RWPE1 (cell line): ENCODE data around the gene TRPV2.
"Not testable (repeated sequence)": the region's sequence is repeated elsewhere in the genome, so short reads cannot be mapped to it uniquely, and the experiment has no call there.

ENCODE experiments used
- CTCF ChIA-PET: fragments of 350-600 bp; sonication (Branson Sonifier 250); formaldehyde crosslinking; extraction: SDS; loops from one replicate; lab custom pipeline; 2021; lab: Yijun Ruan, JAX
- POLR2A ChIA-PET: fragments of 400-600 bp; formaldehyde crosslinking; extraction: SDS; loops from one replicate; lab custom pipeline; 2020; ENCODE audit warnings: antibody characterized with exemption; ENCODE audit not compliant: low non-redundant PET; lab: Yijun Ruan, JAX
- DNase-seq: peaks from one replicate; pipeline ENCODE4 v3.0.0; 2012; ENCODE audit warnings: low spot score
- H3K27ac ChIP-seq: fragments of 450-650 bp; 2 replicates; pipeline ENCODE4 v1.5.1; 2017
- TF ChIP-seq, protein P1 (sequence below): fragments of 450-650 bp; conservative IDR thresholded peaks from 2 replicates; pipeline ENCODE4 v1.5.1; 2017; ENCODE audit warnings: low read depth, mild to moderate bottlenecking

TRPV2 gene

DNA sequence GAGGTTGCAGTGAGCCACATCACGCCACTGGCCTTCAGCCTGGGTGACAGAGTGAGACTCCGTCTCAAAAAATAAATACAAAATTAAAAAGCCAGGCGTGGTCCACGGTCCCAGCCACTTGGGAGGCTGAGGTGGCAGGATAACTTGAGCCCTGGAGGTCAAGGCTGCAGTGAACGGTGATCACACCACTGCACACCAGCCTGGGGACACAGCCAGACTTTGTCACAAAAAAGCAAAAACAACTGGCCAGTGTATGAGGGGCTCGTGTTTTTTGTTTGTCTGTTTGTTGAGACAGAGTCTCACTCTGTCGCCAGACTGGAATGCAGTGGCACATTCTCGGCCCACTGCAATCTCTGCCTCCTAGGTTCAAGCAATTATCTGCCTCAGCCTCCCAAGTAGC, 35.7 kb upstream of the TRPV2 start:
- DNase-seq, result no peak
- H3K27ac ChIP-seq, result peak overlapping the region; percentile 92
- ChIA-PET POLR2A (interaction anchor here (2.5 kb wide), 1 partner anchor 59 kb away, joined by 13 read pairs; no protein-coding TSS in a partner anchor), CTCF (interaction anchor here (1.0 kb wide), 1 partner anchor 16 kb away, joined by 5 read pairs; no protein-coding TSS in a partner anchor)
- TF ChIP-seq, protein P1, sequence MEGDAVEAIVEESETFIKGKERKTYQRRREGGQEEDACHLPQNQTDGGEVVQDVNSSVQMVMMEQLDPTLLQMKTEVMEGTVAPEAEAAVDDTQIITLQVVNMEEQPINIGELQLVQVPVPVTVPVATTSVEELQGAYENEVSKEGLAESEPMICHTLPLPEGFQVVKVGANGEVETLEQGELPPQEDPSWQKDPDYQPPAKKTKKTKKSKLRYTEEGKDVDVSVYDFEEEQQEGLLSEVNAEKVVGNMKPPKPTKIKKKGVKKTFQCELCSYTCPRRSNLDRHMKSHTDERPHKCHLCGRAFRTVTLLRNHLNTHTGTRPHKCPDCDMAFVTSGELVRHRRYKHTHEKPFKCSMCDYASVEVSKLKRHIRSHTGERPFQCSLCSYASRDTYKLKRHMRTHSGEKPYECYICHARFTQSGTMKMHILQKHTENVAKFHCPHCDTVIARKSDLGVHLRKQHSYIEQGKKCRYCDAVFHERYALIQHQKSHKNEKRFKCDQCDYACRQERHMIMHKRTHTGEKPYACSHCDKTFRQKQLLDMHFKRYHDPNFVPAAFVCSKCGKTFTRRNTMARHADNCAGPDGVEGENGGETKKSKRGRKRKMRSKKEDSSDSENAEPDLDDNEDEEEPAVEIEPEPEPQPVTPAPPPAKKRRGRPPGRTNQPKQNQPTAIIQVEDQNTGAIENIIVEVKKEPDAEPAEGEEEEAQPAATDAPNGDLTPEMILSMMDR, result no peak

DNA sequence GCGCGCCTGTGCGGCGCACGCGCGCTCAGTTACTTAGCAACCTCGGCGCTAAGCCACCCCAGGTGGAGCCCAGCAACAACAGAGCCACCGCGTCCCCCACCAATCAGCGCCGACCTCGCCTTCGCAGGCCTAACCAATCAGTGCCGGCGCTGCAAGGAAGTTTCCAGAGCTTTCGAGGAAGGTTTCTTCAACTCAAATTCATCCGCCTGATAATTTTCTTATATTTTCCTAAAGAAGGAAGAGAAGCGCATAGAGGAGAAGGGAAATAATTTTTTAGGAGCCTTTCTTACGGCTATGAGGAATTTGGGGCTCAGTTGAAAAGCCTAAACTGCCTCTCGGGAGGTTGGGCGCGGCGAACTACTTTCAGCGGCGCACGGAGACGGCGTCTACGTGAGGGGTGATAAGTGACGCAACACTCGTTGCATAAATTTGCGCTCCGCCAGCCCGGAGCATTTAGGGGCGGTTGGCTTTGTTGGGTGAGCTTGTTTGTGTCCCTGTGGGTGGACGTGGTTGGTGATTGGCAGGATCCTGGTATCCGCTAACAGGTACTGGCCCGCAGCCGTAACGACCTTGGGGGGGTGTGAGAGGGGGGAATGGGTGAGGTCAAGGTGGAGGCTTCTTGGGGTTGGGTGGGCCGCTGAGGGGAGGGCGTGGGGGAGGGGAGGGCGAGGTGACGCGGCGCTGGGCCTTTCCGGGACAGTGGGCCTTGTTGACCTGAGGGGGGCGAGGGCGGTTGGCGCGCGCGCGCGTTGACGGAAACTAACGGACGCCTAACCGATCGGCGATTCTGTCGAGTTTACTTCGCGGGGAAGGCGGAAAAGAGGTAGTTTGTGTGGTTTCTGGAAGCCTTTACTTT, 34.5 kb upstream of the TRPV2 start, which contains the start of gene UBB:
UBB (plus strand) TSS at position 452 of the 856 bp plus-strand sequence. CDS start 817 bp downstream, outside the sequence.
- H3K27ac ChIP-seq, result peak within 1 kb of the TSS; percentile 92
- peak; percentile 94 for DNase-seq
- CTCF ChIA-PET, result interaction anchor here (0.8 kb wide), 1 partner anchor 17 kb away, joined by 3 read pairs; no protein-coding TSS in a partner anchor
- TF ChIP-seq, protein P1, result no peak
- POLR2A ChIA-PET, result interaction anchor here (0.6 to 2.5 kb wide), 10 partner anchors 9 to 1326 kb away, joined by 3 to 13 read pairs (median 4); no protein-coding TSS in a partner anchor

DNA sequence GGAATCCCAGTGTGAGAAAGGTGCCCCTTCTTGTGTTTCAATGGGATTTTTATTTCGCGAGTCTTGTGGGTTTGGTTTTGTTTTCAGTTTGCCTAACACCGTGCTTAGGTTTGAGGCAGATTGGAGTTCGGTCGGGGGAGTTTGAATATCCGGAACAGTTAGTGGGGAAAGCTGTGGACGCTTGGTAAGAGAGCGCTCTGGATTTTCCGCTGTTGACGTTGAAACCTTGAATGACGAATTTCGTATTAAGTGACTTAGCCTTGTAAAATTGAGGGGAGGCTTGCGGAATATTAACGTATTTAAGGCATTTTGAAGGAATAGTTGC, 33.9 kb upstream of the TRPV2 start:
- peak overlapping the region; percentile 92 for H3K27ac ChIP-seq
- TF ChIP-seq, protein P1, result no peak
- DNase-seq, result no peak
- ChIA-PET CTCF (interaction anchor here (0.8 kb wide), 1 partner anchor 18 kb away, joined by 3 read pairs; no protein-coding TSS in a partner anchor), POLR2A (interaction anchor here (0.7 to 2.5 kb wide), 2 partner anchors 57 to 1326 kb away, joined by 4 to 13 read pairs; no protein-coding TSS in a partner anchor)

DNA sequence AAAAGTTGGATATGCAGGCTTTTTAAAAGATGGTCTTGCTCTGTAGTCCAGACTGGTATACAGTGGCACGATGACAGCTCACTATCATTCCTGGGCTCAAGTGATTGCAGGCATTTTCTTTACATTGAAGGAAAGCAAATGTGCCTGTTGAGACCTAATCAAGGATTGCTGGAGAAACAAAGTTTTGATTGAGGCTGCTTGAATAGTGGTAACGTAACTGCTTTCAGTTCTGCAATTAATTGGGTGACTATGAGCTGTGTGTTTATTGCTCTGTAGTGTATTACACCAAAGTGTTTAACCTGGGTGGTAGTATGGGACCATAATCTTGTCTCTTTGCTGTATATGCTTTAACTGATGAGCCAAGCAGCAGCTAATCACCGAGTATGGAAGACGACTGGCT, 32.2 kb upstream of the TRPV2 start:
- DNase-seq, result no peak
- peak overlapping the region; percentile 55 for H3K27ac ChIP-seq
- CTCF ChIA-PET, result interaction anchor here (1.5 kb wide), 1 partner anchor 20 kb away, joined by 5 read pairs; no protein-coding TSS in a partner anchor
- TF ChIP-seq, protein P1, result no peak
- POLR2A ChIA-PET, result interaction anchor here (1.0 kb wide), 1 partner anchor 55 kb away, joined by 4 read pairs; no protein-coding TSS in a partner anchor

DNA sequence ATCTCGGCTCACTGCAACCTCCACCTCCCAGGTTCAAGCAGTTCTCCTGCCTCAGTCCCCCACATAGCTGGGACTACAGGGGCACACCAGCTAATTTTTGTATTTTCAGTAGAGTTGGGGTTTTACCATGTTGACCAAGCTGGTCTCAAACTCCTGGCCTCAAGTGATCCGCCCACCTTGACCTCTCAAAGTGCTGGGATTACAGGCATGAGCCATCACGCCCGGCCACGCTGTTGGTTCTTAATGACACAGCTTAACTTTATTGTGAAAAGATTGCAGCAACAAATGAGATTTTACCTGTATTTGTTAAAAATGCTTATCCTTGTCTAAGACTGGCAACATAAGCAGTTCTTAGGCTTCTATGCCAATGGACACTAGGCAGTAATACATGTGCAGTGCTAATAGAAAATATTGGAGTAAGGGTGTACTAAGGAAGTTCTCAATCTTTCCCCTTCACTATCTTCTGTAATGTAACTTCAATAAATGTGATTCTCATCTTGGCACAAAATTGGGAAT, 31.5 kb upstream of the TRPV2 start:
- TF ChIP-seq, protein P1, result no peak
- no peak for DNase-seq
- POLR2A ChIA-PET, result interaction anchor here (1.0 kb wide), 1 partner anchor 55 kb away, joined by 4 read pairs; no protein-coding TSS in a partner anchor
- CTCF ChIA-PET, result interaction anchor here (1.5 kb wide), 1 partner anchor 20 kb away, joined by 5 read pairs; no protein-coding TSS in a partner anchor
- H3K27ac ChIP-seq, result peak overlapping the region; percentile 55

DNA sequence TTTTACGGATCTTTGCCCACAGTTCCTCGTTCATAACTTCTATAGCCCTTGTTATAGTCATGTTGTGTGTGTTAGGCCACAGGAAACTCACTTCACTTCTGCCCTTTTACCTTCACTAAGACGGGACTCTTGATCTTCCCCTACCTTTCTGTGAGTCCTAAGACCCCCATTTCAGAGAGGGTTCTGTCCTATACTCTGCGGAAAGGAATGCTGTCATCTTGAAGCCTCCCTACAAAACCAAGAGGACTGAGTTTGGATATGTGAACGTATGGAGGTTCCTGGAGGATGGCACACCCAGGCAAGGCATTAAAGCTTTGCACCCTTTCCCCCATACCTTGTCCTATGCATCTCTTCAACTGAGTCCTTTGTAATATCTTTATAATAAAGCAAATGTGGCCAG, 30.8 kb upstream of the TRPV2 start:
- ChIA-PET CTCF (no interaction called here), POLR2A (no interaction called here)
- TF ChIP-seq, protein P1, result no peak
- no peak overlapping the region for H3K27ac ChIP-seq
- no peak for DNase-seq

DNA sequence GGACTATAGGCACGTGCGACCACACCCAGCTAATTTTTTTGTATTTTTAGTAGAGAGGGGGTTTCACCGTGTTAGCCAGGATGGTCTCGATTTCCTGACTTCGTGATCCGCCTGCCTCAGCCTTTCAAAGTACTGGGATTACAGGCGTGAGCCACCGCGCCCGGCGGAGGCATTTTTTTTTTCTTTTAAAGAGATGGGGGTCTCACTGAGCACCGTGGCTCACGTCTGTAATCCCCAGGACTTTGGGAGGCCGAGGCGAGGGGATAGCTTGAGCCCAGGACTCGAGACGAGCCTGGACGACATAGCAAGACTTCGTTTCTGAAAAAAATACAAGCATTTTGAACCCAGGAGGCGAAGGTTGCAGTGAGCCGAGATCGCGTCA, 29.3 kb upstream of the TRPV2 start:
- POLR2A ChIA-PET, DNase-seq: not testable (repeated sequence)
- CTCF ChIA-PET, result interaction anchor here (0.7 kb wide), 1 partner anchor 36 kb away, joined by 3 read pairs; no protein-coding TSS in a partner anchor
- H3K27ac ChIP-seq, result peak overlapping the region; percentile 66
